ENCODE data around the gene PLCB1. TPM values are rescaled to one million over a fixed set of nuclear protein-coding genes. Genes with fewer than 3 reads are reported as not detected.

PLCB1 gene
- total and polyA plus RNA-seq, 10 of the 15 experiments (the other 5 are each of a cell fraction or from before 2014, with no cell fraction given), result 0.05 to 5.3 (median 0.17) TPM; not detected in 1

- intact Hi-C loops (cut with micrococcal nuclease; ENCODE audit: unreplicated experiment), result no loop called here
- Histone ChIP-seq H3K9me3 (replicated peaks; ENCODE audit: control insufficient read depth, insufficient read depth, low read length) (no peaks in the 10 kb centered on the region), H3K27me3 (replicated peaks in 1 of 2; ENCODE audit: control insufficient read depth in 2 of 2, insufficient read depth in 2 of 2, low read length in 1 of 2) (no peaks in the 10 kb centered on the region), H3K4me1 (ENCODE audit: control insufficient read depth, insufficient read depth, low read length) (no peaks in the 10 kb centered on the region), H3K4me3 (no peak overlapping the region), H2AFZ (ENCODE audit: control insufficient read depth, low read depth, low read length) (no peak overlapping the region), H3K27ac (ENCODE audit: control insufficient read depth, insufficient read depth) (no peak overlapping the region), H4K20me1 (ENCODE audit: control insufficient read depth, insufficient read depth) (no peaks in the 10 kb centered on the region), H3K36me3 (ENCODE audit: control insufficient read depth in 2 of 2, insufficient read depth in 2 of 2, low read length in 1 of 2) (no peaks in the 10 kb centered on the region), H3K4me2 (ENCODE audit: control insufficient read depth, insufficient read depth) (no peak overlapping the region), H3K79me2 (ENCODE audit: control insufficient read depth, insufficient read depth, low read length) (no peaks in the 10 kb centered on the region), H3K9ac (ENCODE audit: control insufficient read depth, insufficient read depth, low read length) (no peak overlapping the region)
- FAIRE-seq (no peak), ATAC-seq (no peak), DNase-seq (ENCODE audit: low read depth, low spot score) (no peak)
- ChIA-PET CTCF (interaction anchor here (1.2 to 1.7 kb wide), 2 partner anchors 9 to 43 kb away, joined by 3 to 4 read pairs; no protein-coding TSS in a partner anchor), RAD21 (ENCODE audit: unreplicated experiment) (no interaction called here), SMC1A (ENCODE audit: uncharacterized antibody, unreplicated experiment) (no interaction called here), POLR2A (no interaction called here)
- TF ChIP-seq BCLAF1 (IDR thresholded peaks at IDR 0.05) (no peak), CBX3 (IDR thresholded peaks at IDR 0.05; ENCODE audit: borderline replicate concordance, low read depth) (no peak), EED (IDR thresholded peaks at IDR 0.05; ENCODE audit: low read depth) (no peak), IKZF2 (IDR thresholded peaks at IDR 0.05) (no peak), POLR2AphosphoS2 (IDR thresholded peaks at IDR 0.05; ENCODE audit: low read depth, low read length) (no peak), ZNF384 (IDR thresholded peaks at IDR 0.05; ENCODE audit: borderline replicate concordance, low read depth, low read length) (no peak), ZNF622 (IDR thresholded peaks at IDR 0.05) (no peak), RELB (IDR thresholded peaks at IDR 0.05; ENCODE audit: low read depth) (no peak), BCL11A (IDR thresholded peaks at IDR 0.05; ENCODE audit: low read depth, low read length) (no peak), PAX8 (IDR thresholded peaks at IDR 0.05) (no peak), NKRF (conservative IDR thresholded peaks at IDR 0.05) (no peak)
- BruUV-seq (replicated peaks), result no TSS peak
- in situ Hi-C loops (cut with MboI), result no loop called here
- WGBS (ENCODE audit: insufficient coverage, insufficient replicate concordance, low lambda C conversion rate, missing lambda C conversion rate), result 33% methylated on average over 11 of the region's 11 CpGs
These were observed 299.7 kb downstream of the PLCB1 start for GRCh38 chr20:8431538-8432434.
